ENCODE results near the gene HDAC4. TPM values are rescaled to one million over a fixed set of nuclear protein-coding genes. Genes with fewer than 3 reads are reported as not detected.

HDAC4 gene
- total RNA-seq, 1 experiment from 2014 or later, result 40.1 TPM

DNA sequence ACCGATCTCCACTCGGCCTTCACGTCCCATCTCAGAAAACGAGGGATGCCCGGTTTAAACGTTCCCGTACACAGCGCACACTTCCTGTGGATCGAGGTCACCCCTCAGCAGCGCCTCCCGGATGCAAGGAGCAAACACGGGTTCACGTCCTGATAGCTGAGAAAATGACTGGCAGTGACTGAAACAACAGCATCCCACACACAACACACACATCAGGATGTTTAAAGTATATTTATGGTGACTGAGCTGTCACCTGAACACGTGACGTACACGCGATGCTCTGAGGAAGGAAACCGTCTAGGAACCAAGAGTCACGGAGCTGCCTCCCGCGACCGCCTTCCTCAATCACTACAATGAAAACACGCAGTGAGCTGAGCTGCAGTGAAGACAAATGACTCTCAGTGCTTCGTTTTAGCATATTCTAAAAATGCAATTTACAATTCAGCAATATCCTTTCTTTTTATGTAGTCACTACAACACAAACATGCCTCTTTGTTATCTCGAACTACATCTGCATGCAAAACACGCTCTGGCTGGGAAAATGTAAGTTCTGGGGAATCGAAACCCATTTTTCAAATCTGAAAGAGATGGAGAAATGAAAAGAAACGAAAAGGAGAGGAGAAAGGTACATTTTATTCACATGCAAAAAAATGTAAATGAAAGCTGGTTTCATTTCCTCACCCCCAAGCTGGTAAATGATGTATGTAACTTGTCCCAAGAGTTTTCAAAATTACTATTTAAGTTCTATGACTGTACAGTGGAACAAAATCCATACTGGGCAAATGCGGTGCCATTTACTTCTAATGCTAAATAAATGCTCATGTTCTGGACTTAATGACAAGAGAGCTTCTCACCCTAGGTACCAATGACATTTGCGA is 19.8 kb downstream of the HDAC4 start:
- H3K4me3 ChIP-seq (ENCODE audit: low read depth in 2 of 2, low read length in 2 of 2), result no peak overlapping the region
- intact Hi-C loops (cut with micrococcal nuclease; ENCODE audit: unreplicated experiment), result no loop called here

DNA sequence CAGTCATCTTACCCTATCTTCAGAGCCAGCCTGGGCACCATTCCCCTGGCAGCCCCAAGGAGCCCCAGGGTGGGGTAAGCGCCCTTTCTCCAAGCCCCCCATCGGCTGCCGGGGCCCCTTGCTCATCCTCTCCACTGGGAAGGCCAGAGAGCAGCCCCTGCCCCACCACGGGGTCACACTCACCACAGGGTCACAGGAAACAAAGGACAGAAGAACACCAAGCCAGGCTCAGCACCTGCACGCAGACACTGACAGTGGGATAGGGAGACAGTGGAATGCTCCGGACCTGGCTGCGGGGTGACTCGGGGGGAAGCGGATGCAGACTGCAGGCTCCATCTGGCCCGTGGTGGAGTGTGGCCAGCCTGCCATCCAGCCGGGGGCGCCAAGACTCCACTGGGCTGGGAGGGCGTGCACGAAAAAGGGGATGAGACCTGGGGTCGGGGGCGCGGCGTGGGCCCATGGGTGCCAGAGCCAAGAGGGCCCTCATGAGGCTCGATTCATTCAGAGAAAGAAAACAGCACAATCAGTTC is 21.1 kb downstream of the HDAC4 start:
- ChIA-PET POLR2A (no interaction called here), CTCF (no interaction called here)
- Histone ChIP-seq H3K4me3 (ENCODE audit: low read depth in 2 of 2, low read length in 2 of 2) (no peak overlapping the region), H3K27ac (ENCODE audit: low read length) (no peak overlapping the region), H3K27me3 (ENCODE audit: control insufficient read depth, insufficient read depth, low read length) (no peaks in the 10 kb centered on the region), H3K9me3 (ENCODE audit: control insufficient read depth, insufficient read depth, low read depth, low read length) (no peaks in the 10 kb centered on the region), H3K36me3 (ENCODE audit: control insufficient read depth, insufficient read depth, low read length) (no peaks in the 10 kb centered on the region), H3K4me1 (ENCODE audit: control insufficient read depth, insufficient read depth, low read length) (no peaks in the 10 kb centered on the region)
- ATAC-seq (no peak), DNase-seq (ENCODE audit: low read depth, low spot score) (no peak)
- intact Hi-C loops (cut with micrococcal nuclease; ENCODE audit: unreplicated experiment), result no loop called here
- no TSS peak for BruUV-seq (replicated peaks)
- in situ Hi-C loops (cut with HindIII; ENCODE audit: low pct_unique_long_range_greater_than_20kb, low sequenced_read_pairs), result no loop called here
- no peak for TF ChIP-seq CTCF (IDR thresholded peaks at IDR 0.05)
- no peak for TF ChIP-seq POLR2AphosphoS5 (IDR thresholded peaks at IDR 0.05; ENCODE audit: low read depth, low read length)
- TF ChIP-seq SIN3A (IDR thresholded peaks at IDR 0.05; ENCODE audit: borderline replicate concordance, insufficient read depth, low read depth, low read length), result no peak
- no peak for TF ChIP-seq REST (IDR thresholded peaks at IDR 0.05; ENCODE audit: insufficient read depth in 1 of 2, low read depth in 2 of 2, low read length in 1 of 2)

More for the DNA sequence above, 19.8 kb downstream of the HDAC4 start:
- CTCF ChIA-PET, result no interaction called here
- DNase-seq (ENCODE audit: low read depth, low spot score), result no peak
- in situ Hi-C loops (cut with HindIII; ENCODE audit: low pct_unique_long_range_greater_than_20kb, low sequenced_read_pairs), result no loop called here
- POLR2A ChIA-PET, result no interaction called here
- no peak overlapping the region for H3K27ac ChIP-seq (ENCODE audit: low read length)
- BruUV-seq (replicated peaks), result no TSS peak
- TF ChIP-seq SIN3A (IDR thresholded peaks at IDR 0.05; ENCODE audit: borderline replicate concordance, insufficient read depth, low read depth, low read length) (no peak), CTCF (IDR thresholded peaks at IDR 0.05) (no peak), TCF7L2 (IDR thresholded peaks at IDR 0.05; ENCODE audit: low read depth, low read length) (no peak), REST (IDR thresholded peaks at IDR 0.05; ENCODE audit: insufficient read depth in 1 of 2, low read depth in 2 of 2, low read length in 1 of 2) (no peak), POLR2AphosphoS5 (IDR thresholded peaks at IDR 0.05; ENCODE audit: low read depth, low read length) (no peak)
- H3K4me1 ChIP-seq (ENCODE audit: control insufficient read depth, insufficient read depth, low read length), result no peaks in the 10 kb centered on the region
- H3K9me3 ChIP-seq (ENCODE audit: control insufficient read depth, insufficient read depth, low read depth, low read length), result no peaks in the 10 kb centered on the region
- H3K36me3 ChIP-seq (ENCODE audit: control insufficient read depth, insufficient read depth, low read length), result no peaks in the 10 kb centered on the region
- no peak for ATAC-seq
- no peaks in the 10 kb centered on the region for H3K27me3 ChIP-seq (ENCODE audit: control insufficient read depth, insufficient read depth, low read length)
